AG09309 (cell line): ENCODE measurements around the gene XRN2.

Experiments used
- DNase-seq: peaks from one replicate; pipeline ENCODE4 v3.0.0-alpha.2; 2010; ENCODE audit warnings: low read depth
- H3K4me3 ChIP-seq: 2 replicates; pipeline ENCODE4 v1.5.1; 2011; ENCODE audit warnings: mild to moderate bottlenecking, low read depth, low read length, moderate library complexity; ENCODE audit not compliant: control insufficient read depth
- CTCF ChIP-seq: IDR thresholded peaks from 2 replicates; pipeline ENCODE4 v1.5.1; 2011; ENCODE audit warnings: mild to moderate bottlenecking, low read depth, low read length, inconsistent platforms; ENCODE audit not compliant: insufficient read depth, control insufficient read depth; ENCODE audit errors: missing control alignments

The XRN2 gene

DNA sequence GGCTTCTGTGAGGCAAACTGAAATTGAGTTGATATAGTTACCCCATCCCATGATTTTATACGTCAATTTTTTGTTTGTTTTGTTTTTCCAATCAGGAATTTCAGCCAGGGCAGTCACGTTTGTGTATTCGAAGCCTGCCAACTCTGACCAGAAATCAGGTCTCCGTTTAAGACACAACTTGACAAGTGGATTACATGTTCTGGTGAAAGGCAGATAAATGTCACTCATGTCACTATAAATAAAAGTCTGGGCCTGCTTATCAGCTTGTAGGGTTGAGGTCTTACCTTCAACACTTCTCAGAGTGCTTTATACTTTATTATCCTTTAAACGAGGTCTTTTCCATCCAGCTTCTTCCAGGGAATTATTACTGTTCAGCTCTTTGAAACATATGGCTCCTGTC lies 8.4 kb upstream of the XRN2 start:
- DNase-seq: no peak
- H3K4me3 ChIP-seq: no peak overlapping the region
- no peak for TF ChIP-seq CTCF

GRCh38 chr20:21301940-21302663 lies 1.0 kb upstream of the XRN2 start:
- no peak for TF ChIP-seq CTCF
- DNase-seq: no peak
- H3K4me3 ChIP-seq: peak overlapping the region; percentile 77

GRCh38 chr20:21302664-21303060 lies 469 bp upstream of the XRN2 start:
- H3K4me3 ChIP-seq: peak overlapping the region; percentile 77
- no peak for DNase-seq
- TF ChIP-seq CTCF: no peak

- H3K4me3 ChIP-seq: peak overlapping the region; percentile 77
- no peak for TF ChIP-seq CTCF
- no peak for DNase-seq
These were observed 898 bp downstream of the XRN2 start for GRCh38 chr20:21303872-21304586.

- DNase-seq: no peak
- no peak overlapping the region for H3K4me3 ChIP-seq
- TF ChIP-seq CTCF: no peak
These were observed 5.2 kb downstream of the XRN2 start for GRCh38 chr20:21308340-21308739.

- no peak for DNase-seq
- no peak overlapping the region for H3K4me3 ChIP-seq
- TF ChIP-seq CTCF: no peak
These were observed 6.7 kb downstream of the XRN2 start for GRCh38 chr20:21309678-21310467.
